GM12865 (cell line): ENCODE measurements around the gene TRIM46.

Source experiments
- DNase-seq: peaks from one replicate; pipeline ENCODE4 v3.0.0; 2010; ENCODE audit warnings: low read depth
- H3K4me3 ChIP-seq: 2 replicates; pipeline ENCODE4 v1.5.1; 2011; ENCODE audit warnings: mild to moderate bottlenecking, low read depth, low read length, control low read depth
- CTCF ChIP-seq: IDR thresholded peaks from 2 replicates; pipeline ENCODE4 v1.5.1; 2011; ENCODE audit warnings: low read length, control low read depth, low read depth, inconsistent platforms; ENCODE audit not compliant: insufficient read depth; ENCODE audit errors: missing control alignments

The TRIM46 gene

GRCh38 chr1:155173478-155174323, at the start of gene TRIM46:
Gene TRIM46, plus strand, starts transcription at chr1:155173849. Its CDS starts 118 bp downstream, at chr1:155173967.
- H3K4me3 ChIP-seq: peak within 1 kb of the TSS; percentile 60
- peak; percentile 54 for DNase-seq
- TF ChIP-seq CTCF: no peak

GRCh38 chr1:155124503-155125463, 48.9 kb upstream of the TRIM46 start:
- no peak overlapping the region for H3K4me3 ChIP-seq
- DNase-seq: no peak
- no peak for TF ChIP-seq CTCF

GRCh38 chr1:155125511-155125945, 48.1 kb upstream of the TRIM46 start:
- DNase-seq: no peak
- TF ChIP-seq CTCF: no peak
- no peak overlapping the region for H3K4me3 ChIP-seq

GRCh38 chr1:155125946-155126555, 47.6 kb upstream of the TRIM46 start:
- DNase-seq: no peak

GRCh38 chr1:155126556-155127104, 47.0 kb upstream of the TRIM46 start:
- no peak for TF ChIP-seq CTCF
- H3K4me3 ChIP-seq: no peak overlapping the region
- DNase-seq: peak; percentile 46

More at GRCh38 chr1:155125946-155126555, 47.6 kb upstream of the TRIM46 start:
- H3K4me3 ChIP-seq: no peak overlapping the region
- no peak for TF ChIP-seq CTCF
